AG09319 (cell line): ENCODE measurements around the gene TXNRD1.

Experiments used
- DNase-seq: peaks from one replicate; pipeline ENCODE4 v3.0.0-alpha.2; 2010; ENCODE audit warnings: low read depth; ENCODE audit errors: extremely low read depth
- TF ChIP-seq, protein P1 (sequence below): IDR thresholded peaks from 2 replicates; pipeline ENCODE4 v1.5.1; 2011; ENCODE audit warnings: low read depth, mild to moderate bottlenecking, inconsistent platforms, low read length, moderate library complexity

Gene TXNRD1

DNA sequence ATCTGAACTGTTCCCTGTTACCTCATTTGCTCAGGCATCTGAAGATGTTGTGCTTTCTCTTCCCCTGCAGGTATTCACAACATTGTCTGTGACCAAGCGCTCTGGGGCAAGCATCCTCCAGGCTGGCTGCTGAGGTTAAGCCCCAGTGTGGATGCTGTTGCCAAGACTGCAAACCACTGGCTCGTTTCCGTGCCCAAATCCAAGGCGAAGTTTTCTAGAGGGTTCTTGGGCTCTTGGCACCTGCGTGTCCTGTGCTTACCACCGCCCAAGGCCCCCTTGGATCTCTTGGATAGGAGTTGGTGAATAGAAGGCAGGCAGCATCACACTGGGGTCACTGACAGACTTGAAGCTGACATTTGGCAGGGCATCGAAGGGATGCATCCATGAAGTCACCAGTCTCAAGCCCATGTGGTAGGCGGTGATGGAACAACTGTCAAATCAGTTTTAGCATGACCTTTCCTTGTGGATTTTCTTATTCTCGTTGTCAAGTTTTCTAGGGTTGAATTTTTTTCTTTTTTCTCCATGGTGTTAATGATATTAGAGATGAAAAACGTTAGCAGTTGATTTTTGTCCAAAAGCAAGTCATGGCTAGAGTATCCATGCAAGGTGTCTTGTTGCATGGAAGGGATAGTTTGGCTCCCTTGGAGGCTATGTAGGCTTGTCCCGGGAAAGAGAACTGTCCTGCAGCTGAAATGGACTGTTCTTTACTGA is 132.9 kb downstream of the TXNRD1 start:
- DNase-seq = no peak
- TF ChIP-seq, protein P1, sequence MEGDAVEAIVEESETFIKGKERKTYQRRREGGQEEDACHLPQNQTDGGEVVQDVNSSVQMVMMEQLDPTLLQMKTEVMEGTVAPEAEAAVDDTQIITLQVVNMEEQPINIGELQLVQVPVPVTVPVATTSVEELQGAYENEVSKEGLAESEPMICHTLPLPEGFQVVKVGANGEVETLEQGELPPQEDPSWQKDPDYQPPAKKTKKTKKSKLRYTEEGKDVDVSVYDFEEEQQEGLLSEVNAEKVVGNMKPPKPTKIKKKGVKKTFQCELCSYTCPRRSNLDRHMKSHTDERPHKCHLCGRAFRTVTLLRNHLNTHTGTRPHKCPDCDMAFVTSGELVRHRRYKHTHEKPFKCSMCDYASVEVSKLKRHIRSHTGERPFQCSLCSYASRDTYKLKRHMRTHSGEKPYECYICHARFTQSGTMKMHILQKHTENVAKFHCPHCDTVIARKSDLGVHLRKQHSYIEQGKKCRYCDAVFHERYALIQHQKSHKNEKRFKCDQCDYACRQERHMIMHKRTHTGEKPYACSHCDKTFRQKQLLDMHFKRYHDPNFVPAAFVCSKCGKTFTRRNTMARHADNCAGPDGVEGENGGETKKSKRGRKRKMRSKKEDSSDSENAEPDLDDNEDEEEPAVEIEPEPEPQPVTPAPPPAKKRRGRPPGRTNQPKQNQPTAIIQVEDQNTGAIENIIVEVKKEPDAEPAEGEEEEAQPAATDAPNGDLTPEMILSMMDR = no peak

DNA sequence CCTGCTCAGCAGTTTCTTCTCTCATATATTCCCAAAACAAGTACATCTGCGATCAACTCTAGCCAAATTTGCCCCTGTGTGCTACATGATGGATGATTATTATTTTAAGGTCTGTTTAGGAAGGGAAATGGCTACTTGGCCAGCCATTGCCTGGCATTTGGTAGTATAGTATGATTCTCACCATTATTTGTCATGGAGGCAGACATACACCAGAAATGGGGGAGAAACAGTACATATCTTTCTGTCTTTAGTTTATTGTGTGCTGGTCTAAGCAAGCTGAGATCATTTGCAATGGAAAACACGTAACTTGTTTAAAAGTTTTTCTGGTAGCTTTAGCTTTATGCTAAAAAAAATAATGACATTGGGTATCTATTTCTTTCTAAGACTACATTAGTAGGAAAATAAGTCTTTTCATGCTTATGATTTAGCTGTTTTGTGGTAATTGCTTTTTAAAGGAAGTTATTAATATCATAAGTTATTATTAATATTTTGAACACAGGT is 133.5 kb downstream of the TXNRD1 start:
- TF ChIP-seq, protein P1 = no peak

DNA sequence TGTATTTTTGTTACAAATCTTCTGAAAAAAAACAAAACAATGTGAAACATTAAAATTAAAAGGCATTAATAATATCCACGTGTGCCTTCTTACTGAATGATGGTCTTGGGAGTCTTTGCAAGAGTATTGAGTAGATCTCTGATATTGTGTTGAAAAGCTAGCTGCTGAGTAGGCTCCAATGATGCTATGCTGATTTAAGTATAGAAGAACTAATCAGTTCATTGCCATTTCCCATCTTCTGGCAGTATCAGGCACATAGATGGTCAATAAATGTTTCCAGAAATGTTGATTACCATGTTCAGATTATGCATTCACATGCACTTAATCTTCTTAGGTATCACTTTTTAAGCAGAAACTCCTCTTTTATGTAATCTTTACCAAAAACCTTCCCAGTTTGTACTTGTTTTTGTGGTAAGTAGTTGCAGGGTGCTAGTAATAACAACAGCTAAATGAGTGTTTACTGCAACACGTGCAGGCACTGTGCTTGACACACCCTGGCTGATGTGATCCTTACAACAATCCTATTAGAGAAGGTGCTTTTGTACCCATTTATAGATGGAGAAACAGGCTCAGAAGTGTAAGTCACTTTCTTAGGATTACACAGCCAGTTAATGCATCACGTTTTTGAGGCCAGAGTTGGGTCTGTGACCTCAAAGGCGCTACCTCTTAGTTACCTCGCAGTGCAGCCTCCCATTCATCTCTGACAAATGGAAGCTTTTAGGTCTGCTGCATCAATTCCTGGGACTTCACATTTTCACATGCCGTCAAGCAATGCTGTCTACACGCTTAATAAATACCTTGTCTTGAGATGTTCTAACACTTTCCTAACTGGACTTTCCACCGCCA is 134.9 kb downstream of the TXNRD1 start:
- TF ChIP-seq, protein P1 = no peak
- DNase-seq = no peak

More for the DNA sequence above, 133.5 kb downstream of the TXNRD1 start:
- no peak for DNase-seq

DNA sequence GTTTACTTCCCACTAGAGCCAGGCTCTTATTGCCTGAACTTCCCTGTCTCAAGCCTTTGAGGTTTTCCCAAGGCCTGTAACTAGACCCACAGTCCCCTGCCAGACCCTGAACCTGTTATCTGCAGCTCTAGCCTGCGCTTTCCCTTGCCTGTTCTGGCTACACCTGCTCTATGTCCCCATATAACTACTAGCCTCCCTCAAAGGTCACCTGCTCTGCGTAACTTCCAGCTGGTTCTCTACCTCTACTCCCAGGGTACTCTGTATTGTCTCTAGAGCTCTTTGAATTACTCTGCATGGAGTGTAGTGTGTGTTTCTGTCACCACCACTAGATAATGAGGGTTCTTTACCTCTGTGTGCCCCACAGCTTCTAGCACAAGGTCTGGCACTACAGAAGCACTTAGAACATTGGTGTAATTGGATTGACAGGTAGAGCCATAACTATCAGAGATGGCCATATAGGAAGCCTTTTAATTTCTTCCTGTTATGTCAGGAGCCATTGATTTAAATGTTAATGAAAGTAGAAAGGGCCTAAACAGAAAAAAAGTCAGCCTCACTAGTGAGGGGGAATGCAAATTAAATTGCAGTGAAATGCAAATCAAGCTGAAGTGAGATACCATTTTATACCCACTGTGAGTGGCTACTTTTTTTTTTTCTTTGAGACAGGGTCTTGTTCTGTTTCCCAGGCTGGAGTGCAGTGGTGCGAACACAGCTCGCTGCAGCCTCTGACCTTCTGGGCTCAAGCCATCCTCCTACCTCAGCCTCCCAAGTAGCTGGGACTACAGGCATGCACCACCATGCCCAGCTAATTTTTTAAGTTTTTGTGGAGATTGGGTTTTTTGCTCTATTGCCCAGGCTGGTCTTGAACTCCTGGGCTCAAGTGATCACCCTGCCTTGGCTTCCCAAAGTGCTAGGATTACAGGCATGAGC is 135.7 kb downstream of the TXNRD1 start:
- TF ChIP-seq, protein P1 = no peak
- no peak for DNase-seq

DNA sequence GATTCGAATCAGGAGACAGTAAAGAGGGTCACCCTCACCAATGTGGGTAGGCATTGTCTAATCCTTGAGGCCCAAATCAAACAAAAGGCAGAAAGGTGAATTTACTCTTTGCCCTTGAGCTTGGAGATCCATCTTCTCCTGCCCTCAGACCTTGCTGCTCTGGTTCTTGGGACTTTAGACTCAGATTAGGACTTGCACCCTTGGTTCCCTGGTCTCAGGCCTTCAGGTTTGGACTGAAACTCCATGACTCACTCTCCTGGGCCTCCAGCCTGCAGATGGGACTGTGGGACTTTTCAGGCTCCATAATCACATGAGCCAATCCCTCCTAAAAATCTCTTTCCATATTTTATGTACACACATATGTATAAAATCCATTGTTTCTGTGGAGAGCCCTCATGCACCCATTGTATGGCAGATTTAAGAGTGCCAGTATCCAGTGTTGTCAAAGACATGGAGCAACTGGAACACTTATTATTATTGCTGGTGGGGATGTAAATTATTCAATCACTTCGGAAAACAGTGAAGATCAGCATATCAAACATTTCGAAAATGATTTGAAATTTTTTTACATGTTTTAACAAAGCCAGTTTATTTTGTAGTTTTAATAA is 136.6 kb downstream of the TXNRD1 start:
- no peak for DNase-seq
- TF ChIP-seq, protein P1 = no peak

DNA sequence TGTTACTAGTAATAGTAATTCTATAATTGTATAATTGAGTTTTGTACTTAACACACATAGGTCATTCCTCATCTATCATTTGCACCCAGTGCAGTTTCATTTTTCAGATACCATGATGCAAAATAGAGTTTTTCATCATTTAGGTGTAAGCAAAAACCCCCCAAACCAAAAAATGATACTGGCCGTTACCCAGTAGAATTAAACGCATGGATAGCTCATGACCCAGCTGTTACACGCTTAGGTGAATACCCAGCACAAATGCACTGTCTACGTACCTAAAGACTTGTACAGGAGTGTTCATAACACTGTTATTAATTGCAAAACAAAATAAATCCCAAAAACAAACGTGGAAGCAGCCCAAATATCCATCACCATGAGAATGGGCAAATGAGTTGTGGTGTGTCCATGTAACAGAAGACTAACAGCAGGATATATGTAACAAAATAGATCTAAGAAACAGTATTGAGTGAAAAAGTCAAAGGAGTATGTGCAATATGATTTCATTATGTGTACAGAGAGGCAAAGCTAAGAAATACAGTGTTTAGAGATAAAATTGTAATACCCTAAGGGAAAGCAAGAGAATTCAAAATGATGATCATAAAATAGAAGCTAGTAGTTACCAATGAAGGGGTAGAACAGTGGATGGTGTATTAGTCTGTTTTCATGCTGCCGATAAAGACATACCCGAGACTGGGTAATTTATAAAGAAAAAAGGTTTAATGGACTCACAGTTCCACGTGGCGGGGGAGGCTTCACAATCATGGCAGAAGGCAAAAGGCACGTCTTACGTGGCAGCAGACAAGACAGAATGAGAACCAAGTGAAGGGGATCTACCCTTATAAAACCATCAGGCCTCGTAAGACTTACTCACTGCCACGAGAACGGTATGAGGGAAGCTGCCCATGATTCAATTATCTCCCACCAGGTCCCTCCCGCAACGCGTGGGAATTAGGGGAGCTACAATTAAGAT is 137.7 kb downstream of the TXNRD1 start:
- TF ChIP-seq, protein P1 = no peak
- DNase-seq = no peak
